WERI-Rb-1 (cell line): ENCODE measurements around the gene RELL1.

Experiments used
- DNase-seq: peaks from one replicate; pipeline ENCODE4 v3.0.0-alpha.2; 2020
- H3K27ac ChIP-seq: fragments of 250-450 bp; sonication (Bioruptor Pico); 2 replicates; pipeline ENCODE4 v1.5.1; 2020; ENCODE audit warnings: mild to moderate bottlenecking, moderate library complexity
- H3K27me3 ChIP-seq: fragments of 250-450 bp; sonication (Bioruptor Pico); 2 replicates; pipeline ENCODE4 v1.5.1; 2021; ENCODE audit warnings: mild to moderate bottlenecking, low read depth, moderate library complexity; ENCODE audit not compliant: insufficient read depth, severe bottlenecking
- H3K36me3 ChIP-seq: fragments of 250-450 bp; sonication (Bioruptor Pico); 2 replicates; pipeline ENCODE4 v1.5.1; 2020; ENCODE audit warnings: mild to moderate bottlenecking, moderate library complexity
- H3K4me3 ChIP-seq: 2 replicates; pipeline ENCODE4 v1.5.1; 2011; ENCODE audit warnings: low read depth, mild to moderate bottlenecking, control low read depth, low read length
- H3K9me3 ChIP-seq: fragments of 250-450 bp; sonication (Bioruptor Pico); 2 replicates; pipeline ENCODE4 v1.5.1; 2021; ENCODE audit warnings: mild to moderate bottlenecking, moderate library complexity; ENCODE audit not compliant: severe bottlenecking
- TF ChIP-seq, protein P1 (sequence below): IDR thresholded peaks from 2 replicates; pipeline ENCODE4 v1.5.1; 2011; ENCODE audit warnings: low read depth, mild to moderate bottlenecking, control low read depth, inconsistent platforms, low read length

Gene RELL1

DNA sequence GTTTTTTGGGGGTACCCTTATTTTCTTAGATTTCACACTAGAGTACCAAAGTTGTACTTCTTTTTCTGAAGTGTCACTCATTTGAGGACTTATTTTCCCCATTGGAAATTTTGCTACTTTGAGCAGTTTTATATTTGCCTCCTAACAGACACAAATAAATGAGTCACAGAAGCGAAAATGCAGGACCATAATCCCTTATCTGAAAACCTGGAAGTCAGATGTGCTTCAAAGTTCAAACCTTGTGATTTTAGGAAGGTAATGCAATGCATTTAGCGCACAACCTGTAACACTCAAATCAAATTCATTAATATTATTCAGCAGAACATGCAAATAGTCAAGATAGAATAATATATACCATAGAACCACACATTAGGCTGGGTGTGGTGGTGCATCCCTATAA lies 6.9 kb downstream of the RELL1 start:
- Histone ChIP-seq H3K27ac (no peak overlapping the region), H3K36me3 (no peaks in the 10 kb centered on the region), H3K4me3 (no peak overlapping the region), H3K27me3 (no peaks in the 10 kb centered on the region), H3K9me3 (no peaks in the 10 kb centered on the region)
- no peak for DNase-seq
- TF ChIP-seq, protein P1, sequence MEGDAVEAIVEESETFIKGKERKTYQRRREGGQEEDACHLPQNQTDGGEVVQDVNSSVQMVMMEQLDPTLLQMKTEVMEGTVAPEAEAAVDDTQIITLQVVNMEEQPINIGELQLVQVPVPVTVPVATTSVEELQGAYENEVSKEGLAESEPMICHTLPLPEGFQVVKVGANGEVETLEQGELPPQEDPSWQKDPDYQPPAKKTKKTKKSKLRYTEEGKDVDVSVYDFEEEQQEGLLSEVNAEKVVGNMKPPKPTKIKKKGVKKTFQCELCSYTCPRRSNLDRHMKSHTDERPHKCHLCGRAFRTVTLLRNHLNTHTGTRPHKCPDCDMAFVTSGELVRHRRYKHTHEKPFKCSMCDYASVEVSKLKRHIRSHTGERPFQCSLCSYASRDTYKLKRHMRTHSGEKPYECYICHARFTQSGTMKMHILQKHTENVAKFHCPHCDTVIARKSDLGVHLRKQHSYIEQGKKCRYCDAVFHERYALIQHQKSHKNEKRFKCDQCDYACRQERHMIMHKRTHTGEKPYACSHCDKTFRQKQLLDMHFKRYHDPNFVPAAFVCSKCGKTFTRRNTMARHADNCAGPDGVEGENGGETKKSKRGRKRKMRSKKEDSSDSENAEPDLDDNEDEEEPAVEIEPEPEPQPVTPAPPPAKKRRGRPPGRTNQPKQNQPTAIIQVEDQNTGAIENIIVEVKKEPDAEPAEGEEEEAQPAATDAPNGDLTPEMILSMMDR, result no peak

DNA sequence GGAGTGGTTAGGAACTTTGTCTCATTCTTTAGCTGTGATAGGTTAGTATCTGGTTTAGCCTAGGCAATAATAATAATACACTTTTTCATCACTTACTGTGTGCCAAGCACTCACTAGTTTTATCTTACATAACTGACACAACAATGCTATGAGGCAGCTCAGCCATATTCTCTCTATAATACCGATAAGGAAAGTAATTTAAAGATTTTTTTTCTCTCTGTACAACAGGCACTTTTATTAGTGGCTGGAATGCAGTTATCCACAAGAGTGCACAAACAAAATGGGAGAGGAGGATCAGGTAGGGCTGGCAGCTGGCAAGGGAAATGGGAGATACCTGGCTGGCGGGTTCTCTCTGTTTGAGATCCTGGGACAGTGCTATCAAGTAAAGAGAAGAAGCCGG lies 7.6 kb downstream of the RELL1 start:
- Histone ChIP-seq H3K4me3 (no peak overlapping the region), H3K9me3 (no peaks in the 10 kb centered on the region), H3K27me3 (no peaks in the 10 kb centered on the region), H3K36me3 (no peaks in the 10 kb centered on the region), H3K27ac (no peak overlapping the region)
- DNase-seq, result no peak
- TF ChIP-seq, protein P1, result no peak

DNA sequence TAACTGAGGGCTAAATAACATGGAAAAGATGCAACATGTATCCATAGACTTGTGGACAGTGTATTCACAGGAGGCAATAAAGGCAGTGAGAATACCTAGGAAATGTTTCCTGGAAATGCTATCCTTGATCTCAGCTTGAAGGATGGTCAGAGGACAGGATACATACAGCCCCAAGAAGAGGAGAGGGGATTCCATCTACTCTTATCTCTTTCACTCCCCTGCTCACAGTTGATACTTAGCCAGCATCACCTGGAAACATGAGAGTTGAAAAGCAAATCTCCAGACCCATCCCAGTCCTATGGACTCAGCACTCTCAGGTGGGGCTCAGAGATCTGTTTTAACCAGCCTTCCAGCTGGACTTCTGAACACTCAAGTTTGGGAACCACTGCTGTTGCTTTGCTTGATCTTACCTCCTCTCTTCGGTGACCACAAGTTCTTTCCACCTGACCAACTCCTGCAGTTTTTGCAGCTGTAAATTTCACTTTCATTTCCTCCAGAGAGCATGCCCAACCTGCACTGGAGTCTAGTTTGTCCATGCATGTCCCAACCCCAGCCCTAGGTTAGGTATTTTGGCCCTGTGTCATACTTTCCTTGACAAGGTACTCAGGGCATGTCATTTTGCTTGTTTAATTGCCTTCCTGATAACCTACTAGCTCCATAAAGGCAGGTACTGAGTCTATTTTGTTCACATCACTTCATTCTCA lies 10.4 kb downstream of the RELL1 start:
- H3K27ac ChIP-seq, result no peak overlapping the region
- TF ChIP-seq, protein P1, result no peak
- no peaks in the 10 kb centered on the region for H3K36me3 ChIP-seq
- H3K27me3 ChIP-seq, result no peaks in the 10 kb centered on the region
- no peak overlapping the region for H3K4me3 ChIP-seq
- H3K9me3 ChIP-seq, result no peaks in the 10 kb centered on the region
- no peak for DNase-seq

DNA sequence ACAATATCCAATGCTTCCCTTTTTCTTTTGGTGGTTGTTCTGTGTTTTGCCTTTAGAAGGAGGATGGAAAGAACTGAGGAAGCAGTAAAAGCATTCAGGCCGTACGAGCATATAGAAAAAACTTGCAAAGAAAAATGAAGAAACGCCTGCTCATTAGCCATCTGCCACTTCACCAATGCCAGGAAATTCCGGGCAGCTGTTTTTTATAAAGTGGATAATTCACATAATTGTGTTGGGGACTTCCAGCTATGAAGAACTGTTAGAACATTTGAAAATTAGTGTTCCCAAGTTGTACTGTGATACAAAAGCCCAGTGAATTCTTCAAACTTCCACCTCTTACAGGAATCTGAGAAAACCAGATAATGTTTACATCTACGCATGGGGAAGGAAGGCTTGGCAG lies 11.7 kb downstream of the RELL1 start:
- Histone ChIP-seq H3K27me3 (no peaks in the 10 kb centered on the region), H3K36me3 (no peaks in the 10 kb centered on the region), H3K4me3 (no peak overlapping the region), H3K9me3 (no peaks in the 10 kb centered on the region), H3K27ac (no peak overlapping the region)
- no peak for DNase-seq
- TF ChIP-seq, protein P1, result no peak

DNA sequence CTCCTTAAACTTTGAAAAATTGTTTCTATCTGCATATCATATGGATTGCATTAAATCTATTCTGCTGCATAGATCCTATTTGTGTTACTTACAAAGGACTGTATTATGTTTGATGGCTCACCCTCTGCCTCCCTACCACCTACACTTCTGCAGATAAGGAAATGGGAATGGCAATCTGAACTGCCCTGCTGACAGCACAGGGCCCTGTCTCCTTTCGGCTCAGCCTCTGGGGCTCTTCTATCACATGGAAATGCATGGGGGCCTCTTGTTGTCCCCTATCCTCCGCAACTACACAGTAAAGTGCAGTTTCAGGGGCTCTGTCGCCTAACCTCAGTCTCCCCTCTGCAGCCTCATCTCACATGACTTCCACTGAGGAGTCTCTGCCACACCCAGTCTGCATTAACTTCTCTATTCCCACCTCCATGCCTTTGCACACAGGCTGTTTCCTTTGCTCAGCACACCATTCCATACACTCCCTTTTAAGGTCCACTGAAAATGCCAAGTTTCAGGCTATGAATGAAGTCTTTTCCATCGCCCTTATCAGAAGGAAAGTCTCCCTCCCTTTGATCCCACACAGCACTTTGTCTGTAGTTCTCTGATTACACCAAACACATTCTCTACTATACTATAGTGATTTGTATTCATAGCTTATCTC lies 12.5 kb downstream of the RELL1 start:
- Histone ChIP-seq H3K27ac (no peak overlapping the region), H3K27me3 (no peaks in the 10 kb centered on the region)
- DNase-seq, result no peak

More for the DNA sequence above, 12.5 kb downstream of the RELL1 start:
- no peaks in the 10 kb centered on the region for H3K36me3 ChIP-seq
- no peak overlapping the region for H3K4me3 ChIP-seq
- no peaks in the 10 kb centered on the region for H3K9me3 ChIP-seq
- TF ChIP-seq, protein P1, result no peak
